ENCODE data around the gene GDNF. TPM values are rescaled to one million over a fixed set of nuclear protein-coding genes. Genes with fewer than 3 reads are reported as not detected.
"Not testable (repeated sequence)": the region's sequence is repeated elsewhere in the genome, so short reads cannot be mapped to it uniquely, and the experiment has no call there.

The GDNF gene
- total RNA-seq, 4 donors from 2014 or later, result 0.30 to 0.95 TPM; not detected in 2

DNA sequence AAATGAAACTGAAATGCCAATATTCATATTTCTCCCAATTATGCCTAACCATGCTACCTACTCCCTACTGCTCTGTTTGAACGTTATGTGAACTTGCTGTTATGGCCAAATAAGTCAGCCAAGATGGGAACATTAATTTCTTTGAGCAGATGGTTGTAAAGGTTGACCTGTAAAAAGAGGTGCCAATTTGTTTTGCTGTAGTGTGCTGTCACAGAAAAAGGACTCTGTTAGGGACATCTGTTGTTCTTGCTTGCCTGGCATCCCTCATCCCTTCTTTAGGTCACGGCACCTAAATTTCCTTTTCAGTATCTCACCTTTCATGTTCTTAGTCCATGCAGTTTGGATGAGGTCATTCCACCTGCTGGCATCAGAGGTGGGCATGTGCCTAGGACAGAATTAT lies 35.4 kb downstream of the GDNF start:
- Histone ChIP-seq H3K36me3 (no peaks in the 10 kb centered on the region), H3K4me3 (no peak overlapping the region), H3K4me1 (no peaks in the 10 kb centered on the region), H3K27ac (no peak overlapping the region), H3K9me3 (no peaks in the 10 kb centered on the region), H3K27me3 (no peaks in the 10 kb centered on the region)
- no peak for TF ChIP-seq POLR2A (IDR thresholded peaks at IDR 0.05)
- TF ChIP-seq, protein P1, sequence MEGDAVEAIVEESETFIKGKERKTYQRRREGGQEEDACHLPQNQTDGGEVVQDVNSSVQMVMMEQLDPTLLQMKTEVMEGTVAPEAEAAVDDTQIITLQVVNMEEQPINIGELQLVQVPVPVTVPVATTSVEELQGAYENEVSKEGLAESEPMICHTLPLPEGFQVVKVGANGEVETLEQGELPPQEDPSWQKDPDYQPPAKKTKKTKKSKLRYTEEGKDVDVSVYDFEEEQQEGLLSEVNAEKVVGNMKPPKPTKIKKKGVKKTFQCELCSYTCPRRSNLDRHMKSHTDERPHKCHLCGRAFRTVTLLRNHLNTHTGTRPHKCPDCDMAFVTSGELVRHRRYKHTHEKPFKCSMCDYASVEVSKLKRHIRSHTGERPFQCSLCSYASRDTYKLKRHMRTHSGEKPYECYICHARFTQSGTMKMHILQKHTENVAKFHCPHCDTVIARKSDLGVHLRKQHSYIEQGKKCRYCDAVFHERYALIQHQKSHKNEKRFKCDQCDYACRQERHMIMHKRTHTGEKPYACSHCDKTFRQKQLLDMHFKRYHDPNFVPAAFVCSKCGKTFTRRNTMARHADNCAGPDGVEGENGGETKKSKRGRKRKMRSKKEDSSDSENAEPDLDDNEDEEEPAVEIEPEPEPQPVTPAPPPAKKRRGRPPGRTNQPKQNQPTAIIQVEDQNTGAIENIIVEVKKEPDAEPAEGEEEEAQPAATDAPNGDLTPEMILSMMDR (IDR thresholded peaks at IDR 0.05), result no peak
- DNase-seq, result no peak
- intact Hi-C loops (cut with DNase I), result no loop called here
- 71 to 80% methylated on average over 2 of the region's 2 CpGs for whole genome bisulfite sequencing, 2 donors

DNA sequence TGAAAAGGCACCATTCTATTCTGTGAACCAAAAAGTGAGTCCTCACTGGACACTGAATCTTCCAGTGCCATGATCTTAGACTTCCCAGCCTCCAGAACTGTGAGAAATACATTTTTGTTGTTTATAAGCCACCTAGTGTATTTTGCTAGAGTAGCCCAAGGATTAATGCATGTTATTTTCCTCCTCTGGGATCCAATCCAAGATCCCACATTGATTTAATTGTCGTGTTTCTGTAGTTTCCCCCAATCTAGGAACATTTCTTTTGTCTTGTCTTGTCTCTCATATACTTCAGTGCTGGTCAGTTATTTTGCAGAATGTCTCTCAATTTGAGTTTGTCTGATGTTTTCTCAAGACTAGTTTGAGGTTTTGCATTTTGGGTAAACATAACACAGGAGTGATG lies 36.4 kb downstream of the GDNF start:
- 33 to 43% methylated on average over 1 of the region's 1 CpG for WGBS, 2 donors
- Histone ChIP-seq H3K9me3 (no peaks in the 10 kb centered on the region), H3K4me1 (no peaks in the 10 kb centered on the region), H3K36me3 (no peaks in the 10 kb centered on the region), H3K4me3 (no peak overlapping the region), H3K27me3 (no peaks in the 10 kb centered on the region), H3K27ac (no peak overlapping the region)
- intact Hi-C loops (cut with DNase I), result no loop called here
- DNase-seq, result no peak
- TF ChIP-seq, protein P1 (IDR thresholded peaks at IDR 0.05), result no peak
- TF ChIP-seq POLR2A (IDR thresholded peaks at IDR 0.05), result no peak

DNA sequence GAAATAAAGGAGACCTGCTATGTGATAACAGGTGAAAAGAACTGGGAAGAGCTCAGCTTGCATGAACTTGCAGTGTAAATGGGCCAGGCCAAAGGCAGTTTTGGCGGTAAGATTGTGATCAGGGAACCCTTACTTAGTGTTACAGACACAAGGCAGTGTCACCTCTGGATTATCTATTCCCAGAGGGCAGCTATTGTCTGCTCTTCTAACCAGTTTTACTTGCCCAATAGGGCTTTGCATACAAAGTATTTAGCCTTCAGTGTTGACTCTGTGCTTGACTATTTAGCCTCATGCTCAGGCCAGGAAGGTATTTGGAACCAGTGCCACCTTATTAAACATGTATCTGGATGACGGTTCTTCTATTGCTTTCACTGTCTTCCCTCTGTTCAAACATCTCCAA lies 38.3 kb downstream of the GDNF start:
- 46 to 49% methylated on average over 2 of the region's 2 CpGs for WGBS, 2 donors
- Histone ChIP-seq H3K4me3 (no peak overlapping the region), H3K4me1 (no peaks in the 10 kb centered on the region), H3K9me3 (no peaks in the 10 kb centered on the region), H3K36me3 (no peaks in the 10 kb centered on the region), H3K27me3 (no peaks in the 10 kb centered on the region), H3K27ac (no peak overlapping the region)
- TF ChIP-seq, protein P1 (IDR thresholded peaks at IDR 0.05), result no peak
- TF ChIP-seq POLR2A (IDR thresholded peaks at IDR 0.05), result no peak
- DNase-seq, result no peak
- intact Hi-C loops (cut with DNase I), result no loop called here

DNA sequence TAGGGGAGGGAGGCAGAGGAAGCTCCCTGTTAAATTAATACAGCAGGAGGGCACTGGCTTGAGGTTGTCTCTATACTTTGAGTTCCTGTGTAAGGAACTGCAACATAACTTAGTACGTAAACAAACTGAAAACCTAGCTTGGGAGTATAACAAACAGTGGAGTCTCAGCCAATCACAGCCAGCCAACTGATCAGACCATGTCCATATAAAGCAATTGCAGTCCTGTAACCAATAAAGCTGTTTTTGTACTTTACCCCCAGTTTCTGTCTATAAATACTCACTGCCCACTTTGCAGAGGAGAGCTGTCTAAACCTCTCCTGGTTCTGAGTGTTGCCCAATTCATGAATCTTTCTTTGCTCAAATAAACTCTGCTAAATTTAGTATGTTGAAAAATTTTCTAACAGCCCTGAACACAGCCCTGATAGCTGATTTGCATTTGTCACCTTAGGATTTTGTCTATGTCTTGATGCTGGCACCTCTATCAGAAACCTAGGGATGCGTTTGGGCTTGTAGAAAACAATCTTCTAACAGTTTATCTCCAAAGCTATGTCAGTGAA lies 39.9 kb downstream of the GDNF start:
- Histone ChIP-seq H3K27me3 (no peaks in the 10 kb centered on the region), H3K4me3 (no peak overlapping the region), H3K27ac (no peak overlapping the region), H3K36me3 (no peaks in the 10 kb centered on the region), H3K4me1 (no peaks in the 10 kb centered on the region), H3K9me3 (peaks cover 0 to 11% (median under 1%) of the 10 kb centered on the region in 3 donors)
- intact Hi-C loops (cut with DNase I), result no loop called here
- WGBS, 2 donors, result 87 to 92% methylated on average over 2 of the region's 2 CpGs
- TF ChIP-seq, protein P1 (IDR thresholded peaks at IDR 0.05), result no peak
- no peak for TF ChIP-seq POLR2A (IDR thresholded peaks at IDR 0.05)
- DNase-seq, result no peak

DNA sequence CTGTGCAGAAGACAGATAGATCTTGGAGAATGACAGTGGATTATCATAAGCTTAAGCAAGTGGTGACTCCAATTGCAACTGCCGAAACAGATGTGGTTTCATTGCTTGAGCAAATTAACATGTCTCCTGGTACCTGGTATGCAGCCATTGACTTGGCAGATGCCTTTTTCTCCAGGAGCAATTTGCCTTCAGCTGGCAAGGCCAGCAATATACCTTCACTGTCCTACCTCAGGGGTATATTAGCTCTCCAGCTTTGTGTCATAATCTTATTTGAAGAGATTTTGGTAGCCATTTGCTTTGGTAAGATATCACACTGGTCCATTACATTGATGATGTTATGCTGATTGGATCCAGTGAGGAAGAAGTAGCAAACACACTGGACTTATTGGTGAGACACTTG lies 43.4 kb downstream of the GDNF start:
- intact Hi-C loops (cut with DNase I); H3K4me3 ChIP-seq: not testable (repeated sequence)
- 88 to 94% methylated on average over 1 of the region's 1 CpG for WGBS, 2 donors

DNA sequence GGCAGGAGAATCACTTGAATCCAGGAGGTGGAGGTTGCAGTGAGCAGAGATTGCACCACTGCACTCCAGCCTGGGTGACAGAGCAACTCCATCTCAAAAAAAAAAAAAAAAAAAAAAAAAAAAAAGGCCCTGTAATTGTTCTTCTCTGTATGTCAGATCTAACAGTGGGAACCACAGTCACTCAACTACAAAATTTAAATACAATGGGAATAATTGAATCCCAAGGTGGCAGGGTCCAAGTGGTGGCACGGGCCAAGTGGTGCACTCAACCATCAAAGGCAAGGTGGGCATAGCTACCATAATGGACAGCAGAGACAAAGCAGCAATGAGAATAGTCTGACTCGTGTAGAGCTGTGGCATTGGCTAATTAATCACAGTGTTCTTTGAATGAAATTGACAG lies 44.5 kb downstream of the GDNF start:
- H3K27ac ChIP-seq; H3K4me3 ChIP-seq; H3K4me1 ChIP-seq; H3K36me3 ChIP-seq; H3K27me3 ChIP-seq; intact Hi-C loops (cut with DNase I); DNase-seq: not testable (repeated sequence)
- H3K9me3 ChIP-seq, result peaks cover 0 to 17% (median 4%) of the 10 kb centered on the region in 3 donors
- 67 to 72% methylated on average over 2 of the region's 2 CpGs for WGBS, 2 donors

More for the DNA sequence above, 43.4 kb downstream of the GDNF start:
- not testable (repeated sequence) for H3K36me3 ChIP-seq, H3K27me3 ChIP-seq, DNase-seq, H3K4me1 ChIP-seq, H3K27ac ChIP-seq
- peaks cover 0 to 17% (median 4%) of the 10 kb centered on the region in 3 donors for H3K9me3 ChIP-seq

Measured in esophagus squamous epithelium (tissue), 5 donors.